Colonic mucosa (tissue), 4 donors: Measurements from ENCODE around the gene WDR35. TPM values are rescaled to one million over a fixed set of nuclear protein-coding genes. Genes with fewer than 3 reads are reported as not detected.
"Not testable (repeated sequence)": the region's sequence is repeated elsewhere in the genome, so short reads cannot be mapped to it uniquely, and the experiment has no call there.

ENCODE experiments used
- DNase-seq: peaks from one replicate; pipeline ENCODE4 v3.0.0-alpha.2; 2020
- H3K27ac ChIP-seq: fragments of 200-600 bp; one replicate; pipeline ENCODE4 v1.8.0; 2021
- H3K27me3 ChIP-seq: fragments of 200-600 bp; one replicate; pipeline ENCODE4 v1.8.0; 2021
- H3K36me3 ChIP-seq: fragments of 200-600 bp; one replicate; pipeline ENCODE4 v1.8.0; 2021
- H3K4me1 ChIP-seq: fragments of 200-600 bp; one replicate; pipeline ENCODE4 v1.8.0; 2021; ENCODE audit warnings: mild to moderate bottlenecking
- H3K4me3 ChIP-seq: fragments of 200-600 bp; one replicate; pipeline ENCODE4 v1.8.0; 2021
- H3K9ac ChIP-seq, 2 donors: one replicate each; pipeline ENCODE4 v1.7.0; 2013; ENCODE audit warnings: control low read depth in 2 of 2, low read depth in 2 of 2, low read length in 2 of 2
- H3K9me3 ChIP-seq: fragments of 200-600 bp; one replicate; pipeline ENCODE4 v1.8.0; 2021
- intact Hi-C: fragments of 100-400 bp; cut with DNase I; formaldehyde crosslinking; loops from one replicate; pipeline ENCODE4 v1.14.1; 2022
- total RNA-seq, 2 donors: library from RNA; stranded (reverse); fragmentation: NEBNext Ultra II Directional in 1 of 2; extraction: Animal tissue kit (Norgen Biotek cat#: 25700) in 1 of 2; gene quantifications; one replicate each; pipeline ENCODE4 v1.2.1, GENCODE V29; 2021
- TF ChIP-seq, protein P1 (sequence below): fragments of 200-600 bp; IDR thresholded peaks from one replicate; pipeline ENCODE4 v1.8.0; 2022; ENCODE audit warnings: antibody characterized with exemption, mild to moderate bottlenecking
- donor health status: healthy.
- donor health status: DM: no; HTN: no; CAD: no.
- donor health status: DM: no; HTN: no; CAD: no.

Gene WDR35
- total RNA-seq, 2 donors from 2014 or later = 1.7 to 2.2 TPM

DNA sequence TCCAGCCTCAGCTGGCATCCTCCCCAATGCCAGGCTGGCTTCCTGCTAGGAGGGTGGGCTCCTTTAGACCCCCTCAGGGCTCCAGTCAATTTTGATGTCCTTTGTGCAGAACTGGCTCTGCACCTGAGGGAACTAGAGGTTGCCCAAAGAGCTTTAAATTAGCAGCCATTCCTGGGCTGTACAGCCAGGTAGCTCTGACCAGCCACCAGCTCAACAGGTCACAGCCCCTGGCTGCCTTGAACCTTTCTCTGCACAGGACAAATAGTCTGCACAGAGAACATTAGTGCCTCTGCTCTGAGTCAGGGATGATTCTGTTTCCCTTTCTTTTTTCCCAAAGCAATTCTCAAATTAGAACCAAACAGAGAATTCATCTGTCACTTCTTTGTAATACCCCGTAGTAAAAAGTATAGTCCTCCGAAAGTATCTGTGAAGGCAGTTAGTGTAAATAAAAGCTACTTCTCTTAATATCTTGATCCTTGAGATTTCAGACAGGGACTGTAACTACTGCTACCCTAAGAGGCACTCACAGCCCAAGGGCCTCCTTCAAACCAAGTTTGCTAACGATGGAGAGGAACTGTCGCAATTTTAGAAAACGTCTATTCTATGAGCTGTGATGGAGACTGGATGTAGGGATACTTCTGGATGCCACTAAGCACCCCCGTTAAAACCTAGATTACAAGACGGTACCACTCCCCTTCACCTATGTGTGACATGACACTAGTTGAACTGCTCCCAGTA, 91.1 kb downstream of the WDR35 start:
- intact Hi-C loops = no loop called here
- Histone ChIP-seq H3K9me3 (no peaks in the 10 kb centered on the region), H3K27me3 (no peaks in the 10 kb centered on the region), H3K36me3 (no peaks in the 10 kb centered on the region), H3K4me3 (no peak overlapping the region), H3K9ac (no peak overlapping the region), H3K4me1 (peaks cover 4% of the 10 kb centered on the region), H3K27ac (no peak overlapping the region)
- TF ChIP-seq, protein P1, sequence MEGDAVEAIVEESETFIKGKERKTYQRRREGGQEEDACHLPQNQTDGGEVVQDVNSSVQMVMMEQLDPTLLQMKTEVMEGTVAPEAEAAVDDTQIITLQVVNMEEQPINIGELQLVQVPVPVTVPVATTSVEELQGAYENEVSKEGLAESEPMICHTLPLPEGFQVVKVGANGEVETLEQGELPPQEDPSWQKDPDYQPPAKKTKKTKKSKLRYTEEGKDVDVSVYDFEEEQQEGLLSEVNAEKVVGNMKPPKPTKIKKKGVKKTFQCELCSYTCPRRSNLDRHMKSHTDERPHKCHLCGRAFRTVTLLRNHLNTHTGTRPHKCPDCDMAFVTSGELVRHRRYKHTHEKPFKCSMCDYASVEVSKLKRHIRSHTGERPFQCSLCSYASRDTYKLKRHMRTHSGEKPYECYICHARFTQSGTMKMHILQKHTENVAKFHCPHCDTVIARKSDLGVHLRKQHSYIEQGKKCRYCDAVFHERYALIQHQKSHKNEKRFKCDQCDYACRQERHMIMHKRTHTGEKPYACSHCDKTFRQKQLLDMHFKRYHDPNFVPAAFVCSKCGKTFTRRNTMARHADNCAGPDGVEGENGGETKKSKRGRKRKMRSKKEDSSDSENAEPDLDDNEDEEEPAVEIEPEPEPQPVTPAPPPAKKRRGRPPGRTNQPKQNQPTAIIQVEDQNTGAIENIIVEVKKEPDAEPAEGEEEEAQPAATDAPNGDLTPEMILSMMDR = no peak
- no peak for DNase-seq

DNA sequence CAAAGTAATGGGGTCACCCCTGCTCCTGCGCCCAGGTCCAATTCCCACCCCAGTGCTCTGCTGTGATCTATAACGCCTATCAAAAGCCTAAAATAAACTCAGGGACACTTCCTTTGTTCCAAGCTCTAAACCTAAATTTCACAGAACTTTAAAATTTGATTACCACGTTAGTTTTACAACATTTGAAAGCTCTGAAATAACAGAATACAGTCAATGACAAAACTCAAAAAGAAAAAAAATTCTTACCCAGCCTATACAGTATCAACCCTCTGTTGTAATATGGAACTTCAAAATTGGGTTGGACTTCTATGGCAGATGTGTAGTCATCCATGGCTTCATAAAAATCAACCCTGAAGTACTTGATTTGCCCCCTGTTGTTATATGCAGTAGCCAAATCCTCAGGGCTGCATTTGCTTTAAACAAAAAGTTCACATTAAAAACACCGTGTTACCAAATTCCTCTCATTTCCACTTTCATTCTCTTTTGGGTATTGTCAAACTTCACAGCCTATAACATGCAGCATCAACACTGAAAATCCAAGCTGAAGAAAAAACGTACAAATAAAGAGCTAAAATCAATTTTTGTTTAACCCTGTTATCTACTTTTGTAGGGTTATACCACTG, 92.2 kb downstream of the WDR35 start:
- Histone ChIP-seq H3K4me1 (peaks cover 4% of the 10 kb centered on the region), H3K27ac (no peak overlapping the region)
- TF ChIP-seq, protein P1 = no peak

DNA sequence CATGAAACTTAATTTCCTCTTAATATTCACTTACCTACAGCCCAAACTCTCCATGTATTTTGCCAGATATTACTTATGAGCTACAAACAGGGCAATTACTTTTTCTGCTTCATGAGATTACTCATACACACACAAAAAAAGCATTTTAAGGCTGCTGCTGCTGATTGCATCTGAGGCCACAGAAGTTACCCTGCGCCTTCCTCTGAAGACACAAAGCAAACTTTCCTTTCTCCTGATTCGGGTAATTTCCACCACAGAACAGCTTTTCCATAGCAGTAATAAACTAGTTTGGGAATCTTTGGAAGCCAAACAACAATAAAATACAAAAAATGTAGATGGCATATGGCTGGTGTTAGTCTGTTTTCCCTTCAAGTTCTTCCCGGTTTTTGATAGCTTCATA, 94.4 kb downstream of the WDR35 start:
- intact Hi-C loops = no loop called here
- Histone ChIP-seq H3K27me3 (no peaks in the 10 kb centered on the region), H3K4me3 (no peak overlapping the region), H3K36me3 (no peaks in the 10 kb centered on the region), H3K9ac (no peak overlapping the region), H3K27ac (no peak overlapping the region), H3K9me3 (no peaks in the 10 kb centered on the region), H3K4me1 (peaks cover 4% of the 10 kb centered on the region)
- TF ChIP-seq, protein P1 = no peak
- DNase-seq = no peak

More for the DNA sequence above, 92.2 kb downstream of the WDR35 start:
- Histone ChIP-seq H3K4me3 (no peak overlapping the region), H3K36me3 (no peaks in the 10 kb centered on the region), H3K9ac (no peak overlapping the region), H3K9me3 (no peaks in the 10 kb centered on the region), H3K27me3 (no peaks in the 10 kb centered on the region)
- DNase-seq = no peak
- intact Hi-C loops = no loop called here

DNA sequence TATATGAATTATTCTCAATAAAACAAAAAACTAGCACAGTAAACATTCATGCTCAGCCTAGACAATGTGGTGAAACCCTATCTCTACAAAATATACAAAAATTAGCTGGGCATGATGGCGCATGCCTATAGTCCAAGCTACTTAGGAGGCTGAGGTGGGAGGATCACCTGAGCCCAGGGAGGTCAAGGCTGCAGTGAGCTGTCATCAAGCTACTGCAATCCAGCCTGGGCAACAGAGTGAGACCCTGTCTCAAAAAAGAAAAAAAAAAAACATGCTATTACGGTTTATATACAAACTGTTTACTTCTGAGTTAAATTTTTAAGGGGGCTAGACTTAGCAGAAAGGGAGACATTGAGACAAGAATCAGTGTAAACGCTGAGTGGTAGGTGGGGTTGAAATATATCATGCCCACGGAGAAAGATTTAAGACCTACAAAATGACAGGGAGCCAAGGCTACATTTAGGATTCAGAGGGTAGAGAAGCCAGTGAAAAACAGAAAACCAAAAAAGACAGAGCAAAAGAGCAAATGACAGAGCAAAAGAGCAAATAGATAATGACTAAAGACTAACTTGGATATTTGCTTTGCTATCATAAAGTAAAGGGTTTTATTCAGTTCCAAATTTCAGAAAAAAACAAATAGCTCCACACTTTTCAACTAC, 95.6 kb downstream of the WDR35 start:
- TF ChIP-seq, protein P1 = no peak
- DNase-seq = no peak

DNA sequence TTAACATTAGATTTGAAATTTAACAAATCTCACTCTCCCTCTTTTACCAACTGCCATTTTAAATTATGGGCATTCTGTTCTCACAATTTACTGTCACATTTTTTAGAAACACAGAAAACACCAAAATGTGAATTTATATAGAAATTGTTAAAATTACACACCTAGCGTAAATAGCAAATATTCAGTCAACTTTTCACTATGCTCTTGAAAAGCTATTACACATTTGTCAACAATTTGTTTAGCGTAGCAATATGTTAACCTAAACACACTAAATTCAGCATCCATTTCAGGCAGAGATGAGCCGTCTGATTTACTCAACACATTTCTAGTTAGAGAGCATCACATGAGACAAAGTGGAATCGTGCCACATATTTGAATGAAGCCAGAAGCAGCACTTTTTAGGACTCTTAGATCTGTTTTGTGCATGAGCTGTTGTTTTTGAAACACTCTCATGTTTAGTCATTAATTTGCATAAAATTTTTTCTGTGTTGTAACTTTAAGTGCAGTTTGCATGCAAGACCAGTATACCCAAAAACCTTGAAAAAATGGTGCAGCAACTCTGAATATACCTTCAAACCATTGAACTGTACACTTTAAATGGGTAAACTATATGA, 96.3 kb downstream of the WDR35 start:
- H3K9me3 ChIP-seq = no peaks in the 10 kb centered on the region
- no peak overlapping the region for H3K27ac ChIP-seq
- TF ChIP-seq, protein P1 = no peak
- H3K27me3 ChIP-seq = no peaks in the 10 kb centered on the region
- H3K4me1 ChIP-seq = no peaks in the 10 kb centered on the region
- no peaks in the 10 kb centered on the region for H3K36me3 ChIP-seq
- DNase-seq = no peak
- intact Hi-C loops = no loop called here
- no peak overlapping the region for H3K4me3 ChIP-seq
- H3K9ac ChIP-seq = no peak overlapping the region

More for the DNA sequence above, 95.6 kb downstream of the WDR35 start:
- H3K9ac ChIP-seq = no peak overlapping the region
- no peaks in the 10 kb centered on the region for H3K36me3 ChIP-seq
- no peak overlapping the region for H3K27ac ChIP-seq
- no peak overlapping the region for H3K4me3 ChIP-seq
- no peaks in the 10 kb centered on the region for H3K4me1 ChIP-seq
- H3K27me3 ChIP-seq = no peaks in the 10 kb centered on the region
- intact Hi-C loops = no loop called here
- no peaks in the 10 kb centered on the region for H3K9me3 ChIP-seq

DNA sequence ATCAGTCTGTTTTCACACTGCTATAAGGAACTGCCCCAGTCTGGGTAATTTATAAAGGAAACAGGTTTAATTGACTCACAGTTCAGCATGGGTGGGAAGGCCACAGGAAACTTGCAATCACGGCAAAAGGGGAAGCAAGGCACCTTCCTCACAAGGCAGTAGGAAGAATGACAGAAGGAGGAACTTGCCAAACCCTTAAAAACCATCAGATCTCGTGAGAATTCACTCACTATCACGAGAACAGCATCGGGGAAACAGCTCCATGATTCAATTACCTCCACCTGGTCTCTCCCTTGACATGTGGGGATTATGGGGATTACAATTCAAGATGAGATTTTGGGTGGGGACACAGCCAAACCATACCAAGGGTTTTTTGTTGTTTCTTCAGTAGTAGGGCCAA, 97.9 kb downstream of the WDR35 start:
- H3K4me1 ChIP-seq, DNase-seq, H3K27ac ChIP-seq, H3K9me3 ChIP-seq, H3K36me3 ChIP-seq, intact Hi-C loops, H3K27me3 ChIP-seq, H3K9ac ChIP-seq, H3K4me3 ChIP-seq: not testable (repeated sequence)
